ENCODE results near the gene ATP6V1B1.
"Not testable (repeated sequence)": the region's sequence is repeated elsewhere in the genome, so short reads cannot be mapped to it uniquely, and the experiment has no call there.

The ATP6V1B1 gene

GRCh38 chr2:71005271-71006202 is 69.8 kb downstream of the ATP6V1B1 start:
- no peak for DNase-seq (ENCODE audit: low read depth in 1 of 2, low spot score in 1 of 2)

- DNase-seq (ENCODE audit: low read depth in 1 of 2, low spot score in 1 of 2) = no peak
Measured at GRCh38 chr2:71006323-71006722, 70.6 kb downstream of the ATP6V1B1 start.

DNA sequence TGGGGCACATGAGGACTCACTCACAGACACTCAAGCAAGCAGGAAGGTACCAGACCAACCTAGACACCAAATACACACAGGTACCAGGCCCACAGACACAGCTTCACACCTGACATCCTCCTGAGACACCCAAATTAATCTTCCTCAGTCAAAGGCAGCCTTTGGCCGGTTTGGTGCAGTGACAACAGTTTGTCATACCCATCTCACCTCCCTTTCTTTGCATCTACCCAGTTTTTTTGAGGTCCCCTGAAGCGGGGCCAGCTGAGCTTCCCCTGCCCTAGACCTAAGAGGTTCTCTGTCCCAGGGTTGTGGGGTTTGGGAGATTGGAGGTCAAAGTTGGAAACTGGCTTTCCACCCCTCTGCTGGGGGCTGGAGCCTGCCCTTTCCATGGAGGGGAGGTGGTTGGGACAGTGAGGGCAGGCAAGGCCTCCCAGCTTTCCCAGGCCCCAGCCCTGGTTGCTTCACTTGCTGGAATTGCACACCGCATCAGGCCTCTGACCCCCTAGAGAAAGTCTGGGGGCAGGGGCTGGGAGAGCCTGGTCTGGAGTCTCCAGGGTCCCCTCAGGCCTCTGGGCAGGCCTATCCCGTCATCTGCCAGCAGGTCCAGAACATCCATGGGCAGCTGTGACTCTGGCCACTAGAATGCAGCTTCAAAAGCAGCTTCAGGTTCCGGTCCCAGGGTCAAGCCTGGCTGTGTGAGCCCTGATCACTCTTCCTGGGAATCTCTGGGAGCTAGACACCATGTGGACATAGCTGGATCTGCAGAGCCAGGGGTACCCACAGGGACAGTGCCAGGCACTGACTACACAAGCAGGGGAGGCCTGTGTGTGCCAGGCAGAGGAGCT is 71.5 kb downstream of the ATP6V1B1 start:
- DNase-seq (ENCODE audit: low read depth in 1 of 2, low spot score in 1 of 2) = no peak

DNA sequence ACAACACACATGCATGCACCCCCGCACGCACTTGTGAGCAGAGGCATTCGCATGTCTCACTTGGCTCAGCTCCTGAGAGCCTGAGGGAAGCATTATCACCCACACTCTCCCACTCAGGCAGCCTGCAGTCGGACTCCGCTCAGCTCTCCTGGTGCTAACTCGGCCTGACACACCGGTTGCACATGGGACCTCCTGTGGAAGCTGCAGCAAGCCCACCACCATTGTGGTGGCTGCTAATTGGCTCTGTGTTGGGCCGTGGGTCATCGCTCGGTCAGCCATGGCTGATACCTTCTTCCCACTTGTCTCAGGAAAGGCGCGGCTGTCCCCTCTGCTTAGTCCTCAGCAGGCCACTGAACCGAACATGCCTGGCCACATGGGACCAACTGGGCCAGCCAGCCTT is 72.6 kb downstream of the ATP6V1B1 start:
- DNase-seq (ENCODE audit: low read depth in 1 of 2, low spot score in 1 of 2) = no peak

DNA sequence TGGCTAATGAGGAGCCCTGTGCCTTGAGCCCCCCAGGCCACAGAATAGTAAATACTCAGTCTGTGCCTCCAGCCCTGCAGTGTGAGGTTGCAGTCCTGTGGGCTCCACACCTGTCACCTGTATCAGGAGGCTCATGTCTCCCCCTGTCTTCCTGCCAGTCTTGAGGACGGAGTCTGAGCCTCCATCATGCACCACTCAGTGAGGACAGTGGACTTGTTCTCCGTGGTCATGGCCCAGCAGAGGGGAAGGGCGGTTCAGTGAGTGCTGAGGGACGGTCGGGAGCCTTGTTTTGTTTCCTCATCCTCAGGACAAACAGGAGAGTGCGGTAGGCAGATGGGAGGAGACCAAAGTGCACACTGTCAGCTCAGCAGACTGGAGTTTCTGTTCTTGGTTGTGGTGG is 76.1 kb downstream of the ATP6V1B1 start:
- DNase-seq (ENCODE audit: low read depth in 1 of 2, low spot score in 1 of 2) = not testable (repeated sequence)
